ENCODE measurements around the gene CTNNBL1. TPM values are rescaled to one million over a fixed set of nuclear protein-coding genes. Genes with fewer than 3 reads are reported as not detected.
A peak's percentile ranks its signal among the peaks of the same experiment; 100 is the strongest.

Gene CTNNBL1
- total and polyA plus RNA-seq, 11 donors, result 22.6 to 68.9 (median 50.5) TPM

DNA sequence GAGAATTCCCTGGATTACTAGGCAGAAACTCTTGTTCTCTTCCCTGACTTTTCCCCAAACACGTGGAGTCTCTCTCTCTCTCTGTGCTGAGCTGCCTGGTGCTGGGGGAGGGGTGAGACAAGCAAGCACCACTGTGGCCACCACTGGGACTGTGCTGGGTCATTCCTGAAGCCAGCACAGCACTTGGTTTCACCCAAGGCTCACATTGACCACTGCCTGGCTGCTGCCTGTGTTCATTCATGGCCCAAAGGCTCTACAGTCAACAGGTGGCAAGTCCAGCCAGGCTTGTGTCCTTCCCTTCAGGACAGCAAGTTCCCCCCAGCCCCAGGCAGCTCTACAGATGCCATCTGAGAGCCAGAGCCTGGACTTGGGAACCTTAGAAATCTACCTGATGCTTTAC, 92.2 kb downstream of the CTNNBL1 start:
- Histone ChIP-seq H3K27me3 (no peaks in the 10 kb centered on the region), H3K9me3 (peaks cover 0 to 4% (median 0%) of the 10 kb centered on the region in 12 donors), H3K4me1 (peaks cover 0 to 7% (median 0%) of the 10 kb centered on the region in 12 donors), H3K36me3 (peaks cover 0 to 69% (median 57%) of the 10 kb centered on the region in 9 donors), H3K27ac (no peak overlapping the region), H3K4me3 (no peak overlapping the region)
- DNase-seq (no peak), ATAC-seq (no peak)
- intact Hi-C loops (cut with DNase I), result no loop called here
- 50 to 87% (median 71%) methylated on average over 1 of the region's 1 CpG for WGBS, 4 donors
- TF ChIP-seq, protein P1, sequence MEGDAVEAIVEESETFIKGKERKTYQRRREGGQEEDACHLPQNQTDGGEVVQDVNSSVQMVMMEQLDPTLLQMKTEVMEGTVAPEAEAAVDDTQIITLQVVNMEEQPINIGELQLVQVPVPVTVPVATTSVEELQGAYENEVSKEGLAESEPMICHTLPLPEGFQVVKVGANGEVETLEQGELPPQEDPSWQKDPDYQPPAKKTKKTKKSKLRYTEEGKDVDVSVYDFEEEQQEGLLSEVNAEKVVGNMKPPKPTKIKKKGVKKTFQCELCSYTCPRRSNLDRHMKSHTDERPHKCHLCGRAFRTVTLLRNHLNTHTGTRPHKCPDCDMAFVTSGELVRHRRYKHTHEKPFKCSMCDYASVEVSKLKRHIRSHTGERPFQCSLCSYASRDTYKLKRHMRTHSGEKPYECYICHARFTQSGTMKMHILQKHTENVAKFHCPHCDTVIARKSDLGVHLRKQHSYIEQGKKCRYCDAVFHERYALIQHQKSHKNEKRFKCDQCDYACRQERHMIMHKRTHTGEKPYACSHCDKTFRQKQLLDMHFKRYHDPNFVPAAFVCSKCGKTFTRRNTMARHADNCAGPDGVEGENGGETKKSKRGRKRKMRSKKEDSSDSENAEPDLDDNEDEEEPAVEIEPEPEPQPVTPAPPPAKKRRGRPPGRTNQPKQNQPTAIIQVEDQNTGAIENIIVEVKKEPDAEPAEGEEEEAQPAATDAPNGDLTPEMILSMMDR (IDR thresholded peaks at IDR 0.05), result no peak
- TF ChIP-seq POLR2A (IDR thresholded peaks at IDR 0.05), result no peak

DNA sequence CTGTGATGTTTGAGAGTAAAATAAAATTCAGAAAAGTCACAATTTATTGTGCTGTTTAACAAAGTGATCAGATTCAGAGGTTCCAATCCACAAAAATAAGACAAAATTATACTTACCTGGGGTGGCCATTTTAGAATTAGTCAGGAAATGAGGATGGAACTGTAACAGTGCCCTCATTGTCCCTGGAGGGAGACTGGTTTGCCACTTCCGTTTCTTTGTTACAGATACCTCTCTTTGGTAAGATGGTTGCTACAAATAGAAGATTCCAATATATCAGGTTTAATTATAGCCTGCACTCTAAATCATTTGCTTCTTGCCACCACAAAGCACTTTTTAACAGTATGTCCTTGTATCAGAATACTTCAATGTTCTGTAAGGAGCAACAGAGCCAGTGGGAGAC, 95.6 kb downstream of the CTNNBL1 start:
- TF ChIP-seq, protein P1 (IDR thresholded peaks at IDR 0.05), result no peak
- TF ChIP-seq POLR2A (IDR thresholded peaks at IDR 0.05), result no peak
- peaks cover 0 to 7% (median 0%) of the 10 kb centered on the region in 12 donors for H3K4me1 ChIP-seq
- WGBS, 4 donors, result 48 to 65% (median 58%) methylated on average over 1 of the region's 1 CpG
- peaks cover 3 to 57% (median 45%) of the 10 kb centered on the region in 9 donors for H3K36me3 ChIP-seq
- ATAC-seq, result no peak
- H3K27ac ChIP-seq, result no peak overlapping the region
- no peaks in the 10 kb centered on the region for H3K27me3 ChIP-seq
- H3K9me3 ChIP-seq, result peaks cover 0 to 21% (median 0%) of the 10 kb centered on the region in 12 donors
- no peak overlapping the region for H3K4me3 ChIP-seq
- intact Hi-C loops (cut with DNase I), result no loop called here
- no peak for DNase-seq

DNA sequence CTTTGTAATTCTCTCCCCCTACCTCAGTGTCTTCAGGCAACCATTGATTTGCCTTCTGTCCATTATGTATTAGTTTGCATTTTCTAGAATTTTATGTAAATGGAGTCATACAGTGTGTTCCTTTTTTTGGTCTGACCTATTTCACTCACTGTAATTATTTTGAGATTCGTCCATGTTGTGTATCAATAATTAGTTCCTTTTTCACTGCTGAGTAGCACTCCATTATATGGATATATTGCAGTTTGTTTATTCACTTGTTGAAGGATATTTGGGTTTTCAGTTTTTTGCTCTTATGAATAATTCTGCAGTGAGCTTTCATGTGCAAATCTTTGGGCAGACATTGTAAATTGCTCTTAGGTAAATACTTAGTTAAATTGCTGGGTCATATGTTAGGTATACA, 97.1 kb downstream of the CTNNBL1 start:
- Histone ChIP-seq H3K9me3 (peaks cover 0 to 21% (median 0%) of the 10 kb centered on the region in 12 donors), H3K27me3 (no peaks in the 10 kb centered on the region), H3K27ac (no peak overlapping the region), H3K4me3 (no peak overlapping the region), H3K4me1 (peaks cover 0 to 7% (median 0%) of the 10 kb centered on the region in 12 donors), H3K36me3 (peaks cover 3 to 61% (median 46%) of the 10 kb centered on the region in 9 donors)
- ATAC-seq (no peak), DNase-seq (no peak)
- TF ChIP-seq POLR2A (IDR thresholded peaks at IDR 0.05), result no peak
- TF ChIP-seq, protein P1 (IDR thresholded peaks at IDR 0.05), result no peak
- intact Hi-C loops (cut with DNase I), result no loop called here
- 89 to 100% (median 95%) methylated on average over 1 of the region's 1 CpG for WGBS, 4 donors

DNA sequence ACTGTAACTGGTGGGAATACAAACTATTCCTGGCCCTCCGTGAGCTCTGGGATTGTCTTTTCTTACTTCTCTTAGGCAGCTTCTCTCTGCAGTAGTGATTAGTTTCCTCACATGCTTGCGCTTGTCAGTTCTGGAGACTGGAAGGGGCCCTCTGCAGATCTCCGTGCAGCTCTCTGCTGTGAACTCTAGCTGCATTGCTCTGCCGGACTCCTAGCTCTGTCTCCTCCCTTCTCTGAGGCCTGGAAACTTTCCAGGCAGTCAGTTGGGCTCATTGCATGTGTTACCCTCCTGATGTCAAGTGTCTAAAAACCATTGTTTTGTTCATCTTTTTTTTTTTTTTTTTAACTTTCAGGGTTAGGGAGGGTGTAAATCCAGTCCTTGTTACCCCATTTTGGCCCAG, 102.3 kb downstream of the CTNNBL1 start:
- DNase-seq (no peak), ATAC-seq (peak in 2 of 4 donors; percentile 36 to 54)
- intact Hi-C loops (cut with DNase I), result no loop called here
- H3K27ac ChIP-seq, result no peak overlapping the region
- H3K9me3 ChIP-seq, result peaks cover 0 to 17% (median 0%) of the 10 kb centered on the region in 12 donors
- no peaks in the 10 kb centered on the region for H3K4me1 ChIP-seq
- 73 to 88% (median 82%) methylated on average over 4 of the region's 4 CpGs for WGBS, 4 donors
- TF ChIP-seq POLR2A (IDR thresholded peaks at IDR 0.05), result no peak
- TF ChIP-seq, protein P1 (IDR thresholded peaks at IDR 0.05), result no peak
- no peak overlapping the region for H3K4me3 ChIP-seq
- H3K27me3 ChIP-seq, result no peaks in the 10 kb centered on the region
- peaks cover 0 to 38% (median 30%) of the 10 kb centered on the region in 9 donors for H3K36me3 ChIP-seq

Data from heart left ventricle (tissue), 16 donors.